ENCODE results near the gene PIGM.
A peak's percentile ranks its signal among the peaks of the same experiment; 100 is the strongest.
"Not testable (repeated sequence)": the region's sequence is repeated elsewhere in the genome, so short reads cannot be mapped to it uniquely, and the experiment has no call there.

PIGM gene

GRCh38 chr1:160061369-160062229 is 29.8 kb upstream of the PIGM start:
- no peak for DNase-seq (ENCODE audit: low spot score)

GRCh38 chr1:160058087-160058486 is 26.3 kb upstream of the PIGM start:
- DNase-seq (ENCODE audit: low spot score) = no peak

- no peak for DNase-seq (ENCODE audit: low spot score)
Measured at GRCh38 chr1:160056648-160057169, 24.9 kb upstream of the PIGM start.

- no peak for DNase-seq (ENCODE audit: low spot score)
Measured at GRCh38 chr1:160053548-160054365, 22.0 kb upstream of the PIGM start.

- DNase-seq (ENCODE audit: low spot score) = no peak
Measured at GRCh38 chr1:160052936-160053335, 21.1 kb upstream of the PIGM start.

GRCh38 chr1:160050619-160051018 is 18.8 kb upstream of the PIGM start:
- DNase-seq (ENCODE audit: low spot score) = no peak

- not testable (repeated sequence) for DNase-seq (ENCODE audit: low spot score)
Measured at GRCh38 chr1:160050182-160050581, 18.4 kb upstream of the PIGM start.

GRCh38 chr1:160049101-160049500 is 17.3 kb upstream of the PIGM start:
- no peak for DNase-seq (ENCODE audit: low spot score)

- no peak for DNase-seq (ENCODE audit: low spot score)
Measured at GRCh38 chr1:160048335-160048734, 16.5 kb upstream of the PIGM start.

GRCh38 chr1:160047111-160047991 is 15.6 kb upstream of the PIGM start:
- DNase-seq (ENCODE audit: low spot score) = no peak

GRCh38 chr1:160046494-160047110 is 14.8 kb upstream of the PIGM start:
- peak; percentile 56 for DNase-seq (ENCODE audit: low spot score)

- DNase-seq (ENCODE audit: low spot score) = no peak
Measured at GRCh38 chr1:160045653-160046052, 13.9 kb upstream of the PIGM start.

- no peak for DNase-seq (ENCODE audit: low spot score)
Measured at GRCh38 chr1:160043543-160043942, 11.8 kb upstream of the PIGM start.

- DNase-seq (ENCODE audit: low spot score) = no peak
Measured at GRCh38 chr1:160040476-160040875, 8.7 kb upstream of the PIGM start.

- no peak for DNase-seq (ENCODE audit: low spot score)
Measured at GRCh38 chr1:160032165-160032820, 503 bp upstream of the PIGM start.

GRCh38 chr1:160030657-160031364 is 979 bp downstream of the PIGM start:
- no peak for DNase-seq (ENCODE audit: low spot score)

GRCh38 chr1:160028426-160028825 is 3.4 kb downstream of the PIGM start:
- DNase-seq (ENCODE audit: low spot score) = no peak

- no peak for DNase-seq (ENCODE audit: low spot score)
Measured at GRCh38 chr1:160025314-160025713, 6.5 kb downstream of the PIGM start.

GRCh38 chr1:160024195-160024905 is 7.4 kb downstream of the PIGM start:
- no peak for DNase-seq (ENCODE audit: low spot score)

Measured in CD4-positive, alpha-beta T cell treated with Interleukin-15 for 4 hours (primary cell).